Inflammatory macrophage treated with lipopolysaccharide for 1 hour (primary cell): Measurements from ENCODE around the gene SCP2.
"Not testable (repeated sequence)": the region's sequence is repeated elsewhere in the genome, so short reads cannot be mapped to it uniquely, and the experiment has no call there.

Experiments used
- DNase-seq, 2 donors: peaks; one replicate each; pipeline ENCODE4 v3.0.0-alpha.2; 2020 to 2022

SCP2 gene

DNA sequence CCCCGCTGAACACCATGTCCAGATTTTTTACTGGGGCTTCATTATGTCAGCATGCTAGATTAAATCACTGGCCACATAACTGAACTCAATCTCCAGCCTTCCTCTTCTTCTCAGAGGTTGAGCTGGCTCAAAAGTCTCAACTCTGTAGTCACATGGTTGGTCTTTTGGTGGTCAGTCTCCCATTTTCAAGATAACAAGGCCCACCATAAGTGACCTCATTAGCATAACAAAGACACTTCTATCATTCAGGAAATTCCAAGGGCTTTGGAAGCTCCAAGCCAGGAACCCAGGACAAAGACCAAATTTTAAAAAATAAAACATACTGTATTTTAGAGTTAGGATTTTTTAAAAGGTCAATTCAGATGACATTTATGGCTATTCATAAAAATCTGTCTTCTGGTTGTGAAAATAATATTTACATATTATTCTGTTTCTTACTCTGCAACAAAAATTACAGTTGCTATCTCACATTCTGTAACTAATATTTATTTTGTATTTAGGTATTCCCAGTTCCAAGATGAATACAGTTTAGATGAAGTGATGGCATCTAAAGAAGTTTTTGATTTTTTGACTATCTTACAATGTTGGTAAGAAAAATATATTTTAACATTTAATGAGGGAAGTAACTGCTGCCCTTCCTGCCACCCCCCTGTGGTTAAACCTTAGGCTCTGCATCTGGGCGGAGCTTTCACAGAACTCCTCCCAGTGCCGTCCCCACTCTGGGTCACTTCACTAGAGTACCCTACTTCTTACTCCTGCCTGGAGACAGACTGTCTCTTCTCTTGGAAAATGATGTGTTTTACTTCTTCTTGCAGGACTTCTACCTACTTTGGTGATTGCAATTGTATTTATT lies 49.3 kb downstream of the SCP2 start:
- DNase-seq = peak in 1 of 2 donors; percentile 23

DNA sequence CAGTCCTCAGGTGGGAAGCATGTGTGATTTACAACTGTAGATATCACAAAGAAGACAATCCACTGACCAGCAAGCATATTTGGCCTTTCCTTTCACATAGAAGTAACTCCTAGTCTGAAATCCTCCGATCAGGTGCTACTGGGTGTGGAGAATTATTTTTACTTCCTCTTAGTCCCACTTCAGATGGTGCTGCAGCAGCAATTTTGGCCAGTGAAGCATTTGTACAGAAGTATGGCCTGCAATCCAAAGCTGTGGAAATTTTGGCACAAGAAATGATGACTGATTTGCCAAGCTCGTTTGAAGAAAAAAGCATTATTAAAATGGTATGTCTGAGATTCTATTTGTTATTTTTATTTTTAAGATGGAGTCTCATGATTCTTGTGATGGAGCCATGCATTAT lies 51.0 kb downstream of the SCP2 start:
- no peak for DNase-seq

DNA sequence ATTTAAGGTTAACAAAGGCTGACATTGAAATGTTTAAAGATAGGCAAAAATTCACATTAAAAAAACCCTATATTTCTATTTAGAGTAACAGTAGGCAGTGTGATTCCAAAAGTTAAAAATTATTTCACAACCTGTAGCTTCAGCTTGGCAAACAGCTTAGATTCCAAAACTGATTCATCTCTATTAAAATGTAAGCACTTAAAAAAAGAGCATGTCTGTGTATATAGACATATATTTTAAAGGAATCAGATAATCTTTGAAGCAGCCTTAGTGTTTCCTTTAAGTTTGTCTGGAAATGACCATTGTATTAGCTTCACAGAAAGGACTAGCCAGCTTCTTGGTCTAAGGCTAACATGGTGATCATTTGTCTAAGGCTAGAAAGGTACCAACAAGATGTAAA lies 65.7 kb downstream of the SCP2 start:
- DNase-seq = not testable (repeated sequence)

GRCh38 chr1:52994656-52995055 lies 67.6 kb downstream of the SCP2 start:
- no peak for DNase-seq

GRCh38 chr1:52996653-52997052 lies 69.6 kb downstream of the SCP2 start:
- no peak for DNase-seq

DNA sequence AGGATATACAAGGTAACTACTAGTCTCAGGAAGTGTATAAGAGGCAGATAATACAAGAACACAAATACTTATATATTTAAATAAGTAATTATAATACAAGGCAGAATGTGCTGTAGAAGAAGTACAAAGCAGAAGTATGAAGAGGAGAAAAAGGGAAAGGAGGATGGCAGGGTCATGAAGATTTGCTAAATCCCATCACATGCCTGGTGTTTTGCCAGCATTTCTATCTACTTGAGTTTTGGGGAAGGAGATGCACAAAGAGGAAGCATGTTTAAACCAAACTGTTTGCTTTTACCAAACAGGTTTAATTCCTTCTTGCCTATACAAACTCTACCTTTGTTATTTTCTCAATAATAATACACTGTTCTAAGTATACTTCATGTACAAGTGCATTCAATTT lies 74.1 kb downstream of the SCP2 start:
- DNase-seq = peak; percentile 42 to 45

DNA sequence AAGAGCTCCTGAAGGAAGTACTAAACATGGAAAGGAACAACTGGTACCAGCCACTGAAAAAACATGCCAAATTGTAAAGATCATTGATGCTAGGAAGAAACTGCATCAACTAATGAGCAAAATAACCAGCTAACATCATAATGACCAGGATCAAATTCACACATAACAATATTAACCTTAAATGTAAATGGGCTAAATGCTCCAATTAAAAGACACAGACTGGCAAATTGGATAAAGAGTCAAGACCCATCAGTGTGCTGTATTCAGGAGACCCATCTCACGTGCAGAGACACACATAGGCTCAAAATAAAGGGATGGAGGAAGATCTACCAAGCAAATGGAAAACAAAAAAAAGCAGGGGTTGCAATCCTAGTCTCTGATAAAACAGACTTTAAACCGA lies 79.5 kb downstream of the SCP2 start:
- not testable (repeated sequence) for DNase-seq

- DNase-seq = not testable (repeated sequence)
Observed at GRCh38 chr1:53010247-53010646, 83.2 kb downstream of the SCP2 start.

DNA sequence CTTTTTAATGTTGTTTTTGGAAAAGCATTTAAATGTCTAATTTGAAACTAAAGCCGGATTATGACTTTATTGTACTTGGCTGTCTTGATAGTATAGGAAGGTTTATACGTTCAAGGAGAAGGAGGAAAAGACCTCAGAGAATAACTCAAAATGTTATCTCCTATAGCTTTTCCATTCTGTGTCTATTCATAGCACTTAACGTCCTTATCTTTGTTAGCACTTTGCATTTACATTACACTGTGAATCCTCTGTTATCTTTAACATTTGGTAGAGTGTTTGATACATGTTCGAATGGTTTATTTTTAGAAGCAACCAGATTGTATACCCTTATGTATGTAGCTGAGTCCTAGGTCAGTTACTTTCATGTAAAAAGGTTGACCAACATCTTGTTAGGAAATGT lies 84.1 kb downstream of the SCP2 start:
- DNase-seq = no peak

DNA sequence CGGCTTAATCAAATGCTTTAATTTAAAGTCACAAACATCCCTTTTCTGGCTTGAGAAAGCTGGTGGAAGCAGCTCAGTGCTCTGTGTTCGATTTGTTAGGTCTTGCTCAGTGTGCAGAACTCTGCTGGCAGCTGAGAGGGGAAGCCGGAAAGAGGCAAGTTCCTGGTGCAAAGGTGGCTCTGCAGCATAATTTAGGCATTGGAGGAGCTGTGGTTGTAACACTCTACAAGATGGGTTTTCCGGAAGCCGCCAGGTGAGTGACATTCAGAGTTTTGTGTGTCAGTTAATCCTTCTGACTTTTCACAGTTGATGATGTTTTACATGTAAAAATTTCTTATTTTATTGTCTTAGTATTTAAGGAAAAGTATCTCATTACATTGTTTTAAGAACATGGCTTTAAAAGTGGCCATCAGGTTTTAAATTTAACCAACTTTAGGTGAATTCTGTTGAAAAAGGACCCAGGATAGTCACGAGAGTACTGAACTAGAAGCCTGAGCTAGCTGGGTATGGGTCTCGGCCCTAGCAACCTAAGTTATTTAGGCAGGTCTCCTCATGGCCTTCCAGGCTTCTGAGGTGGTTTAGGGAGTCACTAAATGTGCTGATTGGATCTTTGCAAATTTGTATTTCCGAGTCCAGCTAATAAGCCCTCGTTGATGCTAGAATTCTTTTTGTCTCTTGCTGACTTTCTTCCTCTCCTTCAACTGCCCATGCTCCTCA lies 87.9 kb downstream of the SCP2 start:
- DNase-seq = peak; percentile 80 to 90

DNA sequence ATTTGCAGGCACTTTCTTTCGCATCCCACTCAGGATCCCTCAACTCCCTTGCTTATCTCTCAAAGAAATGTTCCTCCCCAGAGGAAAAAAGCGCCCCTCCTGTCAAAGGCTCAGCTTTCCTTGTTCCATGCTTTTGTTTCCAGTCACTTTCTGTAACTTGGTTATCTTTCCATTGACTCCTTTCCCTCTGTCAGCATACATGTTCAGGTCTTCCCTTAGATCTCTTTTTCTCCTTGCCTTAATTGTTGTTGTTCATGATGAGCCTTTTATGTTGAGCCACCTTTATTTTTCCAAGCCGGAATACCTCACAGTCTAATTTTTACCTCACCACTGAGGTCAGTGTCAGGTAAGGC lies 88.4 kb downstream of the SCP2 start:
- DNase-seq = no peak

DNA sequence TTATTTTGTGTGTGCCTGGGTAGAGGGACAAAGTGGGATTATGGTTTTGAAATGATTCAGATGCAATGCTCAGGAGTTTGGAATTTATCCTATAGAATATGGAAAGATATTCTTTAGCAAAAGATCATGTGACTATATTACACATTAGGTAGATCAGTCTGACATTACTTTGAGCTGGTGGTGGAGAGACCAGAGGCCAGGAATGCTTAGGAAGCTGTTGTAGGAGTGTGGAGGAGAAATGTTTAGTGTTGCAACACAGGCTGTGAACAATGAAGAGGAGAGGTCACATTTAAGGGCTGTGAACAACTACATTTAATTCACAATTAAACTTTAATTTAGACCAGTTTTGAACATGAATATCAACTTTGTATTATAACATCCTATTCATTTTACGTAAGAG lies 89.6 kb downstream of the SCP2 start:
- DNase-seq = peak in 1 of 2 donors; percentile 21

DNA sequence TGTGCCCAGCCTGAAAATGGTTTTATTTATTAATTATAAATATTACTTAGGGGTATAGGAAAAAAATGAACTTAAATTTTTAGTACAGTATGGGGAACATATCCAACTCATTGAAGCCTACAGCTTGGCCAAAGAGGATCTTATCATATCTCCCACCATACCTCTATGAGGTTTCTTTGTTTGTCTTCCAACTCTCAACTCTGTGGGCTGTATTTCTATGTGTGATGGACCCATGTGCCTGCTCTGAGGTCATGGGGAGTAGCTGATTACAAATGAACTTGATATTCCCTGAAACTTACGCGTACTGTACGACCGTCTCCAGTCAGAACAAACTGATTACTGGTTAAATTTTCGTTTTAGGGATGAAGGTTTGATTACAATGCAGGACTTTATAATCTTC lies 93.5 kb downstream of the SCP2 start:
- no peak for DNase-seq

- no peak for DNase-seq
Observed at GRCh38 chr1:53022179-53022578, 95.1 kb downstream of the SCP2 start.

GRCh38 chr1:53023546-53023945 lies 96.5 kb downstream of the SCP2 start:
- DNase-seq = no peak

- no peak for DNase-seq
Observed at GRCh38 chr1:53024117-53024516, 97.0 kb downstream of the SCP2 start.

DNA sequence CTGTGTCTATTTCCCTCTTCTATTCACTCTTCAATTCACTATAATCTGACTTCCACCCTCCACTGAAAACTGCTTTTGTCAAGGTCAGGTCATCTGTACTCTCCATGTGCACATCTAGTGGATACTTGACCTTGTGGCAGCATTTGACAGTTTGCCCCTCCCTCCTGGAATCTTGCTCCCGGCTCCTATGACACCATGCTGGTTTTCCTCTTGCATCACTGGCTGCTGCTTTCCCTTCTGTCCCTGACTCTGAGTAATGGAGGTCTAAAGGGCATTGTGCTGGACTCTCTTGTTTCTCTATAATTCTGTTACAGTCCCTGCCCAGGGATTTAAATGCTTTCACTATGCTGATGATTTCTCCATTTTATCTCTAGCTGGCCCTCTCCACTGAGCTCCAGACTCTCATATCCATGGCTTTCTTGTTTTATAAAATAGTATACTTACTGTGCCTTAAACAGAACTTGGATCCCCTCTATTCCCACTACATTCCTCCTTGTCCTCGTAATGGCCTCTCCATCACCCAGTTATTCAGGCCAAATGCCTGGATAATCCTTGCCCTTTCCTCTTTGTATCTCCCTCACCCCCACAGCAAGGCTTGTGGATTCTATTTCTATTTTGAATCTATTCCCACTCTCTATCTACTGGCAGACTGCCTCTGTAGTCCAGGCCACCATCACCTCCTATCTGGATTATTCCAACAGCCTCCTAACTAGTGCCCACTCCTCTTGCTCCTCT lies 98.1 kb downstream of the SCP2 start:
- DNase-seq = peak; percentile 79 to 93

DNA sequence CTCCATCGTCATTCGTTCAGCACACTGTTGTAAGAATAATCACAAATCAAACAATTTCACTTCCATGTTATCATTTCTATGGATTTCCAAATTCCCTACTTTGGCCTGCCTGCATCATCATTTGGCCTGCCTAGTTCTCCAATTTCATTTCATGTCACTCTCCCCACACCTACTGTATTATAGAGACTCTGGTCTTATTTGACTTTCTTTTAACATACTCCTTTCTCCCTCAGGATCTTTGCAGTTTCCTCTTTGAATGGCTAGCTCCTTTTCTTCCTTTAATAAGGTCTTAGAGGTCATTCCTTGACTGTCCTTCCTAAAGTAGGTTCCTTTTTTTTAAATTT lies 98.7 kb downstream of the SCP2 start:
- DNase-seq = peak; percentile 23 to 44

DNA sequence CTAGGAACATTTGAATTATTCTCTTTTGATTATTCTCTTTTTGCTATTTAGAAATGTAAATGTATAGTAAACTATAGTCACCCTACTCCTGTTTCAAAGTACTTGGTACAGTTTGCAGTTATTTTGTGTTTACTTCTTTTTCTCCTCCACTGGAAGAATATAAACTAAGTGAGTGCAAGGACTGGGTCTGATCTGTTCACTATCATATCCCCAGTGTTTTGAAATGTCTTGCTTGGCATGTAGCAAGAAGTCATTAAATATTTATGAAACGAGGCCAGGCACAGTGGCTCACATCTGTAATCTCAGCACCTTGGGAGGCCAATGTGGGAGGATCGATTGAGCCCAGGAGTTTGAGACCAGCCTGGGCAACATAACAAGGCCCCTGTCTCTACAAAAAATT lies 99.2 kb downstream of the SCP2 start:
- DNase-seq = no peak

GRCh38 chr1:53031732-53032131 lies 104.7 kb downstream of the SCP2 start:
- no peak for DNase-seq

- DNase-seq = no peak
Observed at GRCh38 chr1:53037159-53037558, 110.1 kb downstream of the SCP2 start.

- no peak for DNase-seq
Observed at GRCh38 chr1:53038566-53038965, 111.5 kb downstream of the SCP2 start.

- no peak for DNase-seq
Observed at GRCh38 chr1:53043271-53043670, 116.2 kb downstream of the SCP2 start.

DNA sequence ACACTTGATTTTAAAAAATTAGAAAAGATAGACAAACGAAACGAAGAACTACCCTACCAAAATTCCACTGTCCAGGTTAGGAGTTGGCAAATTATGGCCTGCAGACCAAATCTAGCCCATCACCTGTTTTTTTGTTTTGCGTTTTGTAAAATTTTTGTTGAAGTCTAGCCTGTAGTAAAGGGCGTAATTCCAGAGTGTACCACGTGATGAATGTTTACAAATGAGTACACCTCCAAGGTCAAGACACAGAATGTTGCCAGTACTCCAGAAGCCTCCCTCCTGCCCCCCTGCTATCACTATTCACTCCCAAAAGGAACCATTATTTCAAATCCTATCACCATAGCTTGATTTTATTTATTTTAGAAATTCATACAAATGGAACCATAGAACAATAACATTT lies 117.8 kb downstream of the SCP2 start:
- no peak for DNase-seq
